ENCODE results near the gene CCRL2. TPM values are rescaled to one million over a fixed set of nuclear protein-coding genes. Genes with fewer than 3 reads are reported as not detected.

CCRL2 gene
- total and polyA plus RNA-seq, 9 of the 15 experiments (the other 6 are each of a cell fraction or from before 2014, with no cell fraction given), result 3.4 to 5.7 (median 4.0) TPM

DNA sequence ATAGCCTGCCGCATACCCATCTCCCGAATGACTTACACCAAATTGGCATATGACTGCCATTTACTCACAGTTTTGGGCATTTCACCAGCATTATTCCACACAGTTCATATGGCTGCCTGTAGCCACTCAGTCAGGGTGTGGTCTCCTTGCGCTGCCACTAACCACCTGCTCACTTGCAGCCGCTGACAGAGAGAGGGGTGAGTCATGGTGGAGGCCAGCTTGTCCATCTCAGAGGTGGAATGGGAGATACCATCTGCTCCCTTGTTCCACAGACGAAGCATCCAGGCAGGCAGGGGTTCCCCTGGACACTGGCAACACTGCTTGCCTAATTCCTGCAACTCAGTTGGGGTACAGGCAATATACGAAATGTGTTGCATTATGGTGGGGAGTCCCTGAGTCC lies 15.6 kb downstream of the CCRL2 start (continued):
- TF ChIP-seq, protein P1, sequence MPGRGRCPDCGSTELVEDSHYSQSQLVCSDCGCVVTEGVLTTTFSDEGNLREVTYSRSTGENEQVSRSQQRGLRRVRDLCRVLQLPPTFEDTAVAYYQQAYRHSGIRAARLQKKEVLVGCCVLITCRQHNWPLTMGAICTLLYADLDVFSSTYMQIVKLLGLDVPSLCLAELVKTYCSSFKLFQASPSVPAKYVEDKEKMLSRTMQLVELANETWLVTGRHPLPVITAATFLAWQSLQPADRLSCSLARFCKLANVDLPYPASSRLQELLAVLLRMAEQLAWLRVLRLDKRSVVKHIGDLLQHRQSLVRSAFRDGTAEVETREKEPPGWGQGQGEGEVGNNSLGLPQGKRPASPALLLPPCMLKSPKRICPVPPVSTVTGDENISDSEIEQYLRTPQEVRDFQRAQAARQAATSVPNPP (IDR thresholded peaks at IDR 0.05; ENCODE audit: borderline replicate concordance, insufficient read depth, insufficient read length), result no peak
- peak; percentile 96 for TF ChIP-seq FOSL1 (tag; conservative IDR thresholded peaks at IDR 0.05)
- TF ChIP-seq CREM (IDR thresholded peaks at IDR 0.05; ENCODE audit: low read depth), result peak; percentile 33; the same call in 1 of the 2 replicates
- TF ChIP-seq, protein P2, sequence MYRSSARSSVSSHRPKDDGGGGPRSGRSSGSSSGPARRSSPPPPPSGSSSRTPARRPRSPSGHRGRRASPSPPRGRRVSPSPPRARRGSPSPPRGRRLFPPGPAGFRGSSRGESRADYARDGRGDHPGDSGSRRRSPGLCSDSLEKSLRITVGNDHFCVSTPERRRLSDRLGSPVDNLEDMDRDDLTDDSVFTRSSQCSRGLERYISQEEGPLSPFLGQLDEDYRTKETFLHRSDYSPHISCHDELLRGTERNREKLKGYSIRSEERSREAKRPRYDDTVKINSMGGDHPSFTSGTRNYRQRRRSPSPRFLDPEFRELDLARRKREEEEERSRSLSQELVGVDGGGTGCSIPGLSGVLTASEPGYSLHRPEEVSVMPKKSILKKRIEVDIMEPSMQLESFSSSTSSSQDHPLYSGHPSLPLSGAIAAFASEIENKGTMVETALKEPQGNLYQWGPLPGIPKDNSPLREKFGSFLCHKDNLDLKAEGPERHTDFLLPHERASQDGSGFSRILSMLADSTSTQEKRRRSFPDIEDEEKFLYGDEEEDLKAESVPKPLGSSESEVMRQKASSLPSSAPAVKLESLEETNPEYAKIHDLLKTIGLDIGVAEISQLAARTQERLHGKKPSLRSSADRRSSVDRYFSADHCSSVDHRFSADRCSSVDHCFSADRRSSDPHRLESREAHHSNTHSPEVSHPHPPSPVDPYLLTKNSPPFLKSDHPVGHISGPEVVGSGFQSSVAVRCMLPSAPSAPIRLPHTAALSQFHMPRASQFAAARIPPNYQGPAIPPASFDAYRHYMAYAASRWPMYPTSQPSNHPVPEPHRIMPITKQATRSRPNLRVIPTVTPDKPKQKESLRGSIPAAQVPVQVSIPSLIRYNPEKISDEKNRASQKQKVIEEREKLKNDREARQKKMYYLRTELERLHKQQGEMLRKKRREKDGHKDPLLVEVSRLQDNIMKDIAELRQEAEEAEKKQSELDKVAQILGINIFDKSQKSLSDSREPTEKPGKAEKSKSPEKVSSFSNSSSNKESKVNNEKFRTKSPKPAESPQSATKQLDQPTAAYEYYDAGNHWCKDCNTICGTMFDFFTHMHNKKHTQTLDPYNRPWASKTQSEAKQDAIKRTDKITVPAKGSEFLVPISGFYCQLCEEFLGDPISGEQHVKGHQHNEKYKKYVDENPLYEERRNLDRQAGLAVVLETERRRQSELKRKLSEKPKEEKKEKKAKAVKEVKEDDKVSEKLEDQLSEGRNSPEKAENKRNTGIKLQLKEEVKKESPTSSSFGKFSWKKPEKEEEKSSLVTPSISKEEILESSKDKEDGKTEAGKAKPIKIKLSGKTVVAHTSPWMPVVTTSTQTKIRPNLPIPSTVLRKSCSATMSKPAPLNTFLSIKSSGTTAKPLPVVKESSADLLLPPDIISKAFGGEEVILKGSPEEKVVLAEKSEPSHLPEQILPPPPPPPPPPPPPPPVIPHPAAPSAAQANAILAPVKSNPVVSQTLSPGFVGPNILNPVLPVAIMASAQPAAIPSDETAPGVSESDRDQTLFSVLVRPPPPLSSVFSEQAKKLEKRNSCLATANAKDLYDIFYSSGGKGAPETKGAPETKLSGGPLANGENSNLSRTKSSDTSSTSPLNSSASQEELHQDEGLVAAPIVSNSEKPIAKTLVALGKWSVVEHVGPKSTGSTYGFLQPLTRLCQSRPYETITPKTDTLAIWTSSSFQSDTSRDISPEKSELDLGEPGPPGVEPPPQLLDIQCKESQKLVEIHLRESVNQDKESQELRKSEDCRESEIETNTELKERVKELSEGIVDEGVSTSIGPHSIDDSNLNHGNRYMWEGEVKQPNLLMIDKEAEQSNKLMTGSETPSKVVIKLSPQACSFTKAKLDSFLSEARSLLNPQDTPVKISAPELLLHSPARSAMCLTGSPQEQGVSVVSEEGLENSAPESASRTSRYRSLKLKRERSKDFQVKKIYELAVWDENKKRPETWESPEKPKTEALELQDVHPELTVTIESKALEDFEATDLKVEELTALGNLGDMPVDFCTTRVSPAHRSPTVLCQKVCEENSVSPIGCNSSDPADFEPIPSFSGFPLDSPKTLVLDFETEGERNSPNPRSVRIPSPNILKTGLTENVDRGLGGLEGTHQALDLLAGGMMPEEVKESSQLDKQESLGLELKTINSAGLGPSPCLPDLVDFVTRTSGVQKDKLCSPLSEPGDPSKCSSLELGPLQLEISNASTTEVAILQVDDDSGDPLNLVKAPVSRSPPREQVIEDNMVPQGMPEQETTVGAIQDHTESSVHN (IDR thresholded peaks at IDR 0.05; ENCODE audit: borderline replicate concordance in 1 of 2, low read depth in 1 of 2), result no peak
- peak; percentile 65 for TF ChIP-seq L3MBTL2 (IDR thresholded peaks at IDR 0.05)
- TF ChIP-seq ZNF644 (tag; IDR thresholded peaks at IDR 0.05; ENCODE audit: low read depth), result no peak
- TF ChIP-seq SREBF1 (IDR thresholded peaks at IDR 0.05; ENCODE audit: borderline replicate concordance, low read depth, low read length), result no peak
- TF ChIP-seq BRD9 (IDR thresholded peaks at IDR 0.05; ENCODE audit: low read depth, partially characterized antibody), result no peak
- TF ChIP-seq, protein P3, sequence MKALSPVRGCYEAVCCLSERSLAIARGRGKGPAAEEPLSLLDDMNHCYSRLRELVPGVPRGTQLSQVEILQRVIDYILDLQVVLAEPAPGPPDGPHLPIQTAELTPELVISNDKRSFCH (CRISPR knock-in tag; IDR thresholded peaks at IDR 0.05), result no peak
- TF ChIP-seq, protein P3 (tag; IDR thresholded peaks at IDR 0.05), result no peak
- TF ChIP-seq, protein P4, sequence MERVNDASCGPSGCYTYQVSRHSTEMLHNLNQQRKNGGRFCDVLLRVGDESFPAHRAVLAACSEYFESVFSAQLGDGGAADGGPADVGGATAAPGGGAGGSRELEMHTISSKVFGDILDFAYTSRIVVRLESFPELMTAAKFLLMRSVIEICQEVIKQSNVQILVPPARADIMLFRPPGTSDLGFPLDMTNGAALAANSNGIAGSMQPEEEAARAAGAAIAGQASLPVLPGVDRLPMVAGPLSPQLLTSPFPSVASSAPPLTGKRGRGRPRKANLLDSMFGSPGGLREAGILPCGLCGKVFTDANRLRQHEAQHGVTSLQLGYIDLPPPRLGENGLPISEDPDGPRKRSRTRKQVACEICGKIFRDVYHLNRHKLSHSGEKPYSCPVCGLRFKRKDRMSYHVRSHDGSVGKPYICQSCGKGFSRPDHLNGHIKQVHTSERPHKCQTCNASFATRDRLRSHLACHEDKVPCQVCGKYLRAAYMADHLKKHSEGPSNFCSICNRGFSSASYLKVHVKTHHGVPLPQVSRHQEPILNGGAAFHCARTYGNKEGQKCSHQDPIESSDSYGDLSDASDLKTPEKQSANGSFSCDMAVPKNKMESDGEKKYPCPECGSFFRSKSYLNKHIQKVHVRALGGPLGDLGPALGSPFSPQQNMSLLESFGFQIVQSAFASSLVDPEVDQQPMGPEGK (CRISPR knock-in tag; IDR thresholded peaks at IDR 0.05; ENCODE audit: borderline replicate concordance), result no peak
- no peak for TF ChIP-seq MCM5 (IDR thresholded peaks at IDR 0.05; ENCODE audit: low read depth)
- TF ChIP-seq SMARCA4 (IDR thresholded peaks at IDR 0.05), result peak; percentile 37; the same call in 1 of the 2 replicates
- TF ChIP-seq MAZ (CRISPR knock-in tag; conservative IDR thresholded peaks at IDR 0.05 in 1 of 2, IDR thresholded peaks at IDR 0.05 in 1 of 2), result peak; percentile 15 to 47; a peak in 1 of 4 replicates
